NCI-H2107 treated with DMSO at 0.1 percent for 48 hours (cell line): ENCODE data around the gene AQP5.

ENCODE experiments used
- DNase-seq: peaks from one replicate; lab custom pipeline; 2025; ENCODE audit not compliant: unreplicated experiment; lab: John Stamatoyannopoulos, UW

The AQP5 gene

GRCh38 chr12:49932023-49932422, 29.6 kb upstream of the AQP5 start:
- no peak for DNase-seq

- DNase-seq = no peak
Observed at GRCh38 chr12:49932533-49933130, 29.0 kb upstream of the AQP5 start.

- peak; percentile 64 for DNase-seq
Observed at GRCh38 chr12:49933796-49934195, 27.9 kb upstream of the AQP5 start.

- DNase-seq = no peak
Observed at GRCh38 chr12:49934505-49934904, 27.2 kb upstream of the AQP5 start.

GRCh38 chr12:49936925-49937324, 24.7 kb upstream of the AQP5 start:
- no peak for DNase-seq

GRCh38 chr12:49937639-49938300, 23.9 kb upstream of the AQP5 start:
- DNase-seq = no peak

- DNase-seq = no peak
Observed at GRCh38 chr12:49939307-49939706, 22.4 kb upstream of the AQP5 start.

GRCh38 chr12:49939707-49940106, 22.0 kb upstream of the AQP5 start:
- no peak for DNase-seq

- no peak for DNase-seq
Observed at GRCh38 chr12:49941556-49942511, 19.8 kb upstream of the AQP5 start.

- no peak for DNase-seq
Observed at GRCh38 chr12:49942512-49942893, 19.2 kb upstream of the AQP5 start.

- DNase-seq = no peak
Observed at GRCh38 chr12:49942921-49943624, 18.6 kb upstream of the AQP5 start.

- no peak for DNase-seq
Observed at GRCh38 chr12:49943625-49943960, 18.1 kb upstream of the AQP5 start.

GRCh38 chr12:49944046-49944445, 17.6 kb upstream of the AQP5 start:
- no peak for DNase-seq

GRCh38 chr12:49944718-49945117, 17.0 kb upstream of the AQP5 start:
- no peak for DNase-seq

- DNase-seq = no peak
Observed at GRCh38 chr12:49945394-49946080, 16.1 kb upstream of the AQP5 start.

- DNase-seq = no peak
Observed at GRCh38 chr12:49946086-49946485, 15.6 kb upstream of the AQP5 start.

GRCh38 chr12:49946497-49946896, 15.2 kb upstream of the AQP5 start:
- DNase-seq = no peak

- DNase-seq = no peak
Observed at GRCh38 chr12:49947593-49948226, 14.0 kb upstream of the AQP5 start.

GRCh38 chr12:49948866-49949845, 12.5 kb upstream of the AQP5 start:
- DNase-seq = no peak
